ENCODE data around the gene MLH3.

DNA sequence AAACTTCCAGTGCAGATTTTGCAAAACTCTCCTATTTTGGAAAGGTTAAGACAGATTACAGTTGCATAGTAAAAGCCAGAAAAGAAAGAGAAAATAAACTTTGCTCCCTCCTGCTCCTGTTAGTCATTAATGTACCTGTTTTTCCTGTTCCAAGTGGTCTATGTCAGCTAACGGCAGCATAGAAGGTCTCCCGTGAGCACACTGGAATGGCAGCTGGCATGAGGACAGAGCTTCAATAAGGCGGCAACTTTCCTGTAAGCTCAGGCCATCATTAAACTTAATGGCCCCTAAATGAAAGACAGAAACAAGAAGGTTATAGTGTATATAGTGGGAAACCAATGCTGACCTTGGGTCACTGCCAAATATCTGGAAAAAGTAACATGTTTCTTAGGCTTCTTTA is 32.6 kb downstream of the MLH3 start:
- TF ChIP-seq CTCF (IDR thresholded peaks at IDR 0.05; ENCODE audit: poor library complexity, severe bottlenecking) (no peak), EZH2 (IDR thresholded peaks at IDR 0.05; ENCODE audit: borderline replicate concordance, insufficient read depth, low read length, poor library complexity, severe bottlenecking) (no peak), RAD21 (conservative IDR thresholded peaks at IDR 0.05) (no peak), TAF1 (IDR thresholded peaks at IDR 0.05; ENCODE audit: low read depth) (no peak)

Data from neural cell (in vitro differentiated cells).